Fibroblast of lung (primary cell): ENCODE data around the gene ATXN1.

Source experiments
- CTCF ChIP-seq, 2 donors: IDR thresholded peaks in 1 of 2; conservative IDR thresholded peaks in 1 of 2; 1 replicate in 1 of 2; 2 replicates in 1 of 2; pipeline ENCODE4 v1.5.1; 2011 to 2012; ENCODE audit warnings: low read length in 2 of 2, control low read depth in 1 of 2, inconsistent platforms in 1 of 2, low read depth in 1 of 2, mild to moderate bottlenecking in 1 of 2
- EZH2 ChIP-seq: IDR thresholded peaks from 2 replicates; pipeline ENCODE4 v1.5.1; 2012; ENCODE audit warnings: low read length, control low read depth, mild to moderate bottlenecking; ENCODE audit errors: missing control alignments

- TF ChIP-seq EZH2 (no peak), CTCF (conservative IDR thresholded peaks at IDR 0.05 in 1 of 2, IDR thresholded peaks at IDR 0.05 in 1 of 2; ENCODE audit: low read depth in 1 of 2, low read length in 2 of 2) (no peak)
These were observed 436.5 kb downstream of the ATXN1 start for GRCh38 chr6:16324606-16325225.
